Right renal cortex interstitium (tissue), 3 donors: Measurements from ENCODE around the gene ARHGEF12. TPM values are rescaled to one million over a fixed set of nuclear protein-coding genes. Genes with fewer than 3 reads are reported as not detected.
A peak's percentile ranks its signal among the peaks of the same experiment; 100 is the strongest.

ENCODE experiments used
- DNase-seq, 3 donors: peaks; one replicate each; pipeline ENCODE4 v3.0.0-alpha.2; 2013; ENCODE audit warnings: low read depth in 3 of 3, low spot score in 2 of 3
- polyA plus RNA-seq, 3 donors: library from polyadenylated mRNA; unstranded; fragments of 120-200 nt; gene quantifications; one replicate each; pipeline ENCODE4 v1.2.1, GENCODE V29; 2013; ENCODE audit not compliant: insufficient read length in 3 of 3

ARHGEF12 gene
- polyA plus RNA-seq, 3 donors, result 128 to 141 (median 128) TPM

GRCh38 chr11:120316880-120317688 lies 19.1 kb upstream of the ARHGEF12 start:
- peak in 1 of 3 donors; percentile 25 for DNase-seq

DNA sequence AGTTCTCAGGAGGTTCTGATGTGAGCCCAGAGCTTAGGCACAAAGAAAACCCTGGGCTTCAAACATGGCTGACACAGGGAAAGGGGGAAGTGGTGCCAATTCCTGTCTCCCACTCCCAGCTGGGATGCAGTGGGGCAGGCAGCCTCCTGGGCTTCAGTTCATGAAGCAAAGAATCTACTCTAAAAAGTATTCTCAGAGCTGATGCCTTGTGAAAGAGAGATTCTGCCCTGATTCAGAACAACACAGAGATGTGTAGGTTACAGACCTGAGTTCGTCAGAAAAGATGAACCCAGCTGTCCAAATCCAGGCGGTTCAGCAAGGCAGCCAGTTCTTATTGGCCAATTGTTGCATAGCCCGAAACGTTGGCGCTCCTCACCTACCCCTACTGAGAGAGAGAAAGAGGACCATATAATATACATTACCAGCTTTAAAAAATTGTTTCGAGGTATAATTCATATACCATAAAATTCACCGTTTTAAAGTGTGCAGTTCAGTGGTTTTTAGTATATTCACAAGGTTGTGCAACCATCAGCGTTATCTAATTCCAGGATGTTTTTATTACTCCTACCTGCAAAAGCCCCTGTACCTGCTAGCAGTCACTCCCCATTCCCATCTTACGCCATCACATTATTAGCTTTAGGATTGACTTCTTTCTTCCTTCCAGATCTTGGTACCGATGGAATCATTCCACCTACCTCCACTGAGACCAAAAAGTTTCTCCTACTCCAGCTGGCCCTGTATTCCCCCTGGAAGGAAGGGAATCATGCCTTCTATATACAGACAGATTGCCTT lies 18.3 kb upstream of the ARHGEF12 start:
- DNase-seq, result no peak

- DNase-seq, result no peak
These were observed 17.3 kb upstream of the ARHGEF12 start for GRCh38 chr11:120318906-120319305.

GRCh38 chr11:120324932-120325810 lies 11.0 kb upstream of the ARHGEF12 start, which contains the start of gene TLCD5:
Gene TLCD5 (plus strand): TSS chr11:120325299. CDS start chr11:120327442, 2,143 bp downstream.
- peak in 1 of 3 donors; percentile 53 for DNase-seq

- no peak for DNase-seq
These were observed 10.0 kb upstream of the ARHGEF12 start for GRCh38 chr11:120326228-120326627.

- DNase-seq, result no peak
These were observed 9.3 kb upstream of the ARHGEF12 start for GRCh38 chr11:120326845-120327281.

- DNase-seq, result no peak
These were observed 8.9 kb upstream of the ARHGEF12 start for GRCh38 chr11:120327311-120327710.

DNA sequence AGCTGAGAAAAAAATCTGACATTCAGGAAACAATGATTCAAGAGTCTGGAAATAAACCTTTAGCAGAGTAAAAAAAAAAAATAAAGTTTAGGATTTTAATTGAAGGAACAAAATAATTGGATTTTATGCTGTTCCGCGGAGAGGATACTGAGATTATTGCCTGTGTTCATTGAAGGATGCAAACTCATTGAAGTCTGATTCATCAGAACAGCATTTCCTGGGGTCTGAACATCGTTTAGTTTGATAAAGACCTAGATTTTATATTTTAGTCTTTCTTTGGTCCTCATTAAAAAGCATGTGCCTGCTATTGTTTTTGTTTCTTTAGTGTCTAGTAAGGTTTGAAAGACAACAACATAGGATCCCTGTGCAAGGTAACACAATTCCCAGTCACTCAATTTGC lies 6.7 kb upstream of the ARHGEF12 start:
- DNase-seq, result no peak

DNA sequence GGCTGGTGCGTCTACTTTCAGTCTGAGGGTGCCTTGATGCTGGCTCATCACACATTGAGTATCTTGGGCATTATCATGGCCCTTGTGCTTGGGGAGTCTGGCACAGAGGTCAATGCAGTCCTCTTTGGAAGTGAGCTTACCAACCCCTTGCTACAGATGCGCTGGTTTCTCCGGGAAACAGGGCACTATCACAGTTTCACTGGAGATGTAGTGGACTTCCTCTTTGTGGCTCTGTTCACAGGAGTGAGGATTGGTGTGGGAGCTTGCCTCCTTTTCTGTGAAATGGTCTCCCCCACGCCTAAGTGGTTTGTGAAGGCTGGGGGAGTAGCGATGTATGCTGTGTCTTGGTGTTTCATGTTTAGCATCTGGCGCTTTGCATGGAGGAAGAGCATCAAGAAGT lies 6.2 kb upstream of the ARHGEF12 start:
- DNase-seq, result no peak

- DNase-seq, result no peak
These were observed 4.8 kb upstream of the ARHGEF12 start for GRCh38 chr11:120331301-120331996.

DNA sequence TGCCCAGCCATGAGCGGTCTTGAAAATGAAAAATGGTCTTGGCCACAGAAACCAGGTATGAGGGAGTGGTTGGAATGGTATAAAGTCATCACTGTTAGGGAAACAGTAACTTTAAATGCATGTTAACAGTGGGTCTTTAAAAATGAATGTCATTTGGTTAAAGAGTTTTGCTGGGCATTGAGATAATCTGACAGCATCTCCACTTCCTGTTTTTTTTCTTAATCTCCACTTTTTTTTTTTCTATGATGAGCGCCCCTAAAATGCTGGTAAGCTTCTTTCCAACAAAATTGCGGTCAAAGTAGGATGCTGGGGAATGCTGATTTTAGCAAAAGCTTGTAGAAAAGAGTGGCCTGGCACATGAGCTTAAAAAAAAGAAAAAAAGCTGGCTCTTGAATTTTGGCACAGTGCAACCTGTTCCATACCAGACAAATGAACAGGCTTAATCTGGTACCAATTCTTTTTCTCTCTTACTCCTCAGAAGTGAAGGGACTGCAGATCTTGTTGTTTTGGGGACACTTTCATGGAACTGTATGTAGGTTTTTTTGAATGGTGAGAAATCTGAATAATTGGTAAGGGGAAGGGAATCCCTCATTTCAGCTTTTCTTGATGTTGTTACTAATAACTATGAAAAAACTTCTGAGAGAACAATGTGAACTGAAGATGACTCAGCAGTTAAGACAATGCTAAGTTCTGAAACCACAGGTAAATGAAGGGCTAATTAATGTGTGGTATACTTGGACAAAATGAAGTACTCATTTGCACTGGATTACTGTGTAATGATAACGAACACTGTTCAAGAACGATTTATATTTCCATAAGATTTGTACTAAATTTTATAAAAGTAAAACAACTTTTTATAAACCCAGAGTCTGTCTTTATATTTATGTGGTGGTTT lies 3.1 kb upstream of the ARHGEF12 start:
- no peak for DNase-seq

- DNase-seq, result no peak
These were observed 2.4 kb upstream of the ARHGEF12 start for GRCh38 chr11:120333801-120334200.

GRCh38 chr11:120334332-120334731 lies 1.9 kb upstream of the ARHGEF12 start:
- no peak for DNase-seq

DNA sequence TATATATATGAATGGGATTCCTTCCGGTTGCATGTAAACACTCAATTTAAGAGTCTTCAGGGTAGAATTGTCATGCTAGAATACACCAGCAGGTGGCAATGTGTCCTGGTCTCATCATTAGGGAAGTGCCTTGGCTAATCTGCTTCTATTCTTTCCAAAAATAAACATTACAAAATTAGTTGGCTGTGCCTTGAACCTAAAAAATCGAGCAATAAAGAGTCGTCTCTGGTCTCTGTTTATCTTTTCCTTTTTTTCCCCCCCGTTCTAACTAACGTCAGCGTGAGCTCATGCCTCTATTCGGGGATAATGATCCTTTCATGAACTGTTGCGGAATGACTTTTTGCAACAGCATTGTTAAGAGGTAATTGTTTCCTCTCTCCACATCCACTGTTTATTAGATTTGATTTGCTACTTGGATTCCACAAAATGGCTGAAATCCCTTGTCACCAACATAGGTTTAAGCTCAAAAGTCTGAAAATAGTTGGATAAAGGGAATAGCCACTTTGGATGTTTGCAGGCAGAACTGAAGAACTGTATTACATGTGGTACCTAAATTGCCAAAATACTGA lies 1.2 kb upstream of the ARHGEF12 start:
- DNase-seq, result peak; percentile 78 to 82 (median 78)

GRCh38 chr11:120335556-120335907 lies 681 bp upstream of the ARHGEF12 start:
- DNase-seq, result no peak

- peak in 1 of 3 donors; percentile 18 for DNase-seq
These were observed 585 bp downstream of the ARHGEF12 start for GRCh38 chr11:120336641-120337354.

- peak in 1 of 3 donors; percentile 16 for DNase-seq
These were observed 1.3 kb downstream of the ARHGEF12 start for GRCh38 chr11:120337355-120338106.
